GM03348 (cell line): ENCODE results near the gene CSPG4.
"Not testable (repeated sequence)": the region's sequence is repeated elsewhere in the genome, so short reads cannot be mapped to it uniquely, and the experiment has no call there.

Experiments
- DNase-seq: peaks from one replicate; pipeline ENCODE4 v3.0.0; 2012; ENCODE audit warnings: low spot score

Gene CSPG4

DNA sequence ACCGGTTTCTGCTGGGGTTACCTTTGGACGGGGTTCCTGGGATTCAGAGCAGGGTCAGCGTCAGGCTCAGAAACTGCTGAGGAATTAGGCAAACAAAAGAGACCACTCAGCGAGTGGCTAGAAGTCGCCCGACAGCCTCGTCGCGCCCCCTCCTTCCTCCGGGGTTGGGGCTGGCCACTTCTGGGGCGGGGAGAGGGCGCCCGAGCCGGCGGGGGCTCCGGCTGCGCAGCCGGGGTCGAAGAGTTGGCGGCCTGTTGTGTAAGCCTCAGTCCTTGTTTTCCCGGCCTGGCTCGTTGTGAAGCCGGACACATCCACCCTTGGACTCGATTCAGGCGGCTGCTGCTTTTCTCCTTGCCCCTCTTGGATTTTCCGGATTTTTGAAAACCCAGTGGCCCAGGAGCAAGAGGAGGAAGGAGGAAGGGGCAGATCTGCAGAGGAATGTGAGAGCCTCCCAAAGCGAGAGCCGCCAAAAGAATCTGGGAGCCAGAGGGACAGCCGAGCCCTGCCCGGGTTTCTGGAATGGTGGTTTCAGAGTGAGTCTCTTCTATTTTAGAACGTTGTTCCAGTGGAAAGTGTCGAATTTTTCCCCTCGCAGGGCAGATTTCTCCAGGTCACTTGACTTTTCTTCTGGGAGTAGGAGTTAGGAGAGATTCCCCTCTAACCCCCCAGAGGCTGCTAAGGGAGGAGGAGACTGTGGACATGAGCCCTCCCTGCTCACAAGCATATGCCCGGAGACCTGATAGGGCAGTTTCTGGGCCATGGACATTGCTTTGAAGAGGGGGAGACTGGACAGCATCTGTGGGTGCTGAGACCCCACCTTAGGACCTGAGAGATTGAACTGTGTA is 64.3 kb downstream of the CSPG4 start:
- DNase-seq, result peak; percentile 66

DNA sequence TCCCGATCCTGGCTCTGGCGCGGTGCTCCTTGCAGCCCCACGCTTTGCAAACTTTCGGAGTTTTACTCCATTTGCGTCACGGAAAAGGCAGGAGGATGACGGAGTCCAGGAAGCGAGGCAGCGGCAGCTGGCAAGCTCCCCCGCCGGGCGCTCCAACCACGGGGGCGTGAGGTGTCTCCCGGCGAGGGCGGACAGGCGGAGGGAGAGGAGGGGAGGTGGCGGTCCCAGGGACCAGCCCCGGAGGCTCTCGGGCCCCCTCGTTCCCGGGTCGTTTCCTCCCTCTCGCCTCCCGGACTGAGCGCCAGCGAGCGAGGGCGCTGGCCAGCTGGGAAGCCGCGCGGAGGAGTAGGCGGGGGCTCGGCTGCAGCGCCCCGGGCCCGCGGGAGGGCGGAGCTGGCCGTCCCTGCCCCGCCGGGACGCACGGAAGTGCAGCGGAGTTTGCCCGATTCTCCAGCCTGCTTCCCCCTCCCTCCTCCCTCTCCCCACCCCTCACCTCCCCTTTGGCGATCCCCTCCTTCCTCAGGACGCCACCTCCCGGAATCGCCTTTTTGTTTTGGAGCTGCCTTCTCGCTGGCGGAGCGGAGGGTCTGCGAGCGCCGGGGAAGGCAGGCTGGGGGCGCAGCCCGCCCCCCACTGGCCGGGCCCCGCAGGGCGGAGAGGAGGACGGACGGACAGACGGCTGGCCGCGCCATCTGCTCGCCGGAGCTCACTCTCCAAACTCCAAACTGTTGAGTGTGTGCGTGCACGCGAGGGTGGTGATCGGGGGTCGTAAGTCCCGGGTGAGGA is 65.1 kb downstream of the CSPG4 start, which contains the start of gene SNX33:
Gene SNX33, plus strand, starts transcription at position 543 of the 786 bp plus-strand sequence. CDS start 1,191 bp downstream, outside the sequence.
- peak; percentile 92 for DNase-seq

DNA sequence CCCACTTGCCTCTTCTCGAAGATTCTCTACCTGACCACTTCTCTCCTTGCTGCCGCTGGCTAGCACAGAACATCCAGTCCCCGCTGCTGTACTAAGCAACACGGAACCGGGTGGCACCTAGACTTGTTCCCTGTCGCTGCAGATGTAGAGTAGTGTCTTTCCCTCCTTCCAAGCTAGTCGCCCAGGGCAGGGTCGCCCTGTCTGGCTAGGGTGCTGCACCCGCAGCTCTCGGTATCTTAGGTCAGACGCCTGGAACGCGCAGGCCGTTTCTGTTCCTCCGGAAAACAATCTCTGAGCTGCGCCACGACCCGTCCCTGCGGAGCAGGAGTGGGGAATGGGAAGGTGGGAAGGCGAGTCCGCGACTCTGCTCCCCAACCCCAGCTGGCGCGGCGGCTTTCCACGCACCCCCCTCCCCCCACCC is 65.7 kb downstream of the CSPG4 start:
- DNase-seq, result no peak

DNA sequence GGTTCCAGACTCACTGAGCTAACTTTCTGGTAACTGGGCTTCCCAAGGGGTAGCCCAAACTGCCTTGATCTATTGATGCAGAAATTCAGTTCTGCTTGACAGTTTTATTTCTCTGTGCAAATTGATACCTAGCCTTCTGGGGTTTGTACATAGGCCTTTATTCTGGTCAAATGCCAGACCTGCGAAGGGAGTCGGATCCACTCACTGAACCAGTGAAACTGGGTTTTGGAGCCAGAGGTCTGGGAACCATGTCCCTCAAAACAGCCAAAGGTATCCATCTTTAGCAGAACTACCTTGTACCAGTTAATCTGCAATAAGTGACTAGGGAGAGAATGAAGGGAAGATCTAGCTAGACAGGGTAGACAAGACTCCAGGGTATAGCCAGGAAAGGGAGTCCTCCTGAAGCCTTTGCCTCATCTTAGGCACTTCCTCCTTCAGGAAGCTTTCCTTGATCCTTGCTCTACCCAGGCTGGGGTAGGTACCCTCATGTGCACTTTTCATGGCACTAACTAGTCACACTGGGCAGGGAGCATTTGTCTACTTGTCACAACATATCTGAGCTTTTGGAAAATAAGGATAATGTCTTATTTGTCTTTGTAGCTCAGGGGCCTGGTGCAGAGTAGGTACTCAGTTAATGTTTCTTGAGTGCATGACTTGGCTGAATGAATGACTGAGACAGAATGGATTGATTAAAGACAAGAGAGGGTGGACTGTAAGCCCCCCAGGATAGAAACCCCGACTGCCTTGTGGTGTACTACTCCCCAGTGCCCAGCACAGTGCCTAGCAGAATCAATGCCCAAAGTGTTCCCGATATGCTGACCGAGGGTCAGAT is 66.3 kb downstream of the CSPG4 start:
- DNase-seq, result no peak

DNA sequence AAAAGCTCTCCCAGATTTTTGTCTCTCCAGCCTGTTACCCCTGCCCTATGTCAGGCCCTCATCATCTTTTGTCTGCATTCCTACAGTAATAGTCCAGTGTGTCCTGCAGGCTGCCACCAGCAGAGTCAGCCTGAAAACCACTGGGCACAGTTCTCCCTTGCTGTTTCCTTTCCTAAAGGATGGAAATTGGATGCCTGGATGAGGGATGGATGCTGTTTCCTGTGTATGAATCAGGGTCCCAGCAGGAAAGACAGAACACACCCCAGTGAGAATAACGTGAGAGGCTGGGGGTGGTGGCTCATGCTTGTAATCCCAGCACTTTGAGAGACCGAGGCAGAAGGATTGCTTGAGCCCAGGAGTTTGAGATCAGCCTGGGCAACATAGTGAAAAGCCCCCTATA is 68.3 kb downstream of the CSPG4 start:
- DNase-seq, result no peak

DNA sequence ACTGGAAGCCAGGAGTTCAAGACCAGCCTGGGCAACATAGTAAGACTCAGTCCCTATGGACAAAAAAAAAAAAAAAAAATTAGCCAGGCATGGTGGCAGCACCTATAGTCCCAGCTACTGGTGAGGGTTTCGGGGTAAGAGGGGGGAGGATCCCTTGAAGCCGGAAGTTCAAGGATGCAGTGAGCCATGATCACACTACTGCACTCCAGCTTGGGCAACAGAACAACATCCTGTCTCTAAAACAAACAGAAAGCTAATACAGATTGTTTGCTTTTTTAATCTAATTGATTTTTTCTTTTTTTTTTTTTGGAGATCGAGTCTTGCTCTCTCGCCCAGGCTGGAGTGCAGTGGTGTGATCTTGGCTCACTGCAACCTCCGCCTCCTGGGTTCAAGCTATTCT is 71.0 kb downstream of the CSPG4 start:
- DNase-seq, result no peak

DNA sequence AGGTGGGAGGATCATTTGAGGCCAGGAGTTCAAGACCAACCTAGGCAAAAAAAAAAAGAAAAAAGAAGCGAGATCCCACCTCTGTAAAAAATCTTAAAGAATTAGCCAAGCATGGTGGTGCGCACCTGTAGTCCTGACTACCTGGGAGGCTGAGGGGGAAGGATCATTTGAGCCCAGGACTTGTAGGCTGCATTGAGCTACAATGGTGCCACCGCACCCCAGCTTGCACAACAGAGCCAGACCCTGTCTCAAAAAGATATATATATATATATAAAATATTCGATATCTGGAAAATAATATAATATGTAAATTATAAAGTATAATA is 71.5 kb downstream of the CSPG4 start:
- no peak for DNase-seq

DNA sequence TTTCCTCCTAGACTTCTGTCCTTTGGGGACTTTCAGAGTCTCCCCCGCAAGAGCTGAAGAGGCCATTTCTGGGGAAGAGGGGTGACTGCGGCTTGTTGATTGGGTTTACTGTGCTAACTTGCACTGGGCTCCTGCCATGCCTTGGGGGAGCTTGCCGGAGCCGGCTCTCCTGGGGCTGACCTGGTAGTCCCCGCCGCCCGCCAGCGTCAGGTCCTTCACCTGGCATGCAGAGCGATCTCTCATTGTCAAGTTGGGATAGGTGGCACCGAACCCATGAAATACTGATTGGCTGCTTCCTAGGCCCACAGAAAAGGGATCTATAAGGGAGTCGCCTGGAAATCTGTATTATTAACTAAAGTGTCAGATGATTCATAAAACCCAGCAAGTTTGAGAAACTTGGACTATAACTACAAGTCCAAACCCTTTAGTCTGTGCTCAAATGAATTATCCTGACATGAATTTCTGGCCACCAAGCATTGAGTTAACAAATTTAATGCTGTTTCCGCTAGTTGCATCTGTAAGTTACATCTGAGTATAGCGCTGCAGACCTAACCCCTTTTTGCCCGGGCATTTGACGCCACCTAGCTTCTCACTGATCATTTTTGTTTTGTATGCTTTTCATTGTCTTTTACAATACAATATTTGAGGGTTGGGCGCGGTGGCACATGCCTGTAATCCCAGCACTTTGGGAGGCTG is 72.0 kb downstream of the CSPG4 start:
- DNase-seq, result no peak

DNA sequence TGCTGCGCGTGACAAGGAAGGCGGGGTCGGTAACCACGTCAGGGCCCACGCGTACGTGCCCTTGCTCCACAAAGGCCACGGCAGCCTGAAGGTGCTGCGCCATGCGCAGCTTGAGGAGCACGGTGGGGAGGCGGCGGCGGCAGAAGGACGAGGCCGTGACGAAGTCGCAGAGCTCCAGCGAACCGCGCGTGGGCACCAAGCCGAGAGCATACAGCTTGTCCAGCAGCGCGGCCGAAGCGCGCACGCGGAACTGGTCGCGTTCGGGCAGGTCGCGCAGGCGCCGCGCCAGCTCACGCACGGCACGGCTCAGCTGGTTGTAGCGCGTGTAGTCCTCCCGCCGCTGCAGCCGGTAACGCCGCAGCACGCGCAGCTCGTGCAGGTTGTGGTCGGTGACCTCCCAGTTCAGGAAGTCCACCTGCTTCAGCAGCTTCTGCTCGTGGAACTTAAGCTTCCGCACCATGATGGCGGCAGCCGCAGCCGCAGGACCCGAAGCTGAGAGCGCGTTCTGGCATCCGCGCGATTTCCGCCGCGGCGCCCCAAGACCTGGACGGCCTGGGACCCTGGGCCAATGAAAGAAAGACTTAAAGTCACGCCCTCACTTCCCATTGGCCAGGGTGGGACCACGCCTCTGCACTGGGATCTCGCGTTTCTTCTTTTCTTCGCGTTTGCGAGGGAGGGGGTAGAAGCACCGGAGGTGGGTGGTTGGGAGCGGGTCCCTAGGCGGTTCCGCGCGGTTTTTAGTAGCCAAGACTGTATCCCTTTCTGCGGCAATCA is 72.8 kb downstream of the CSPG4 start, which contains the start of gene IMP3:
Gene IMP3, minus strand, starts transcription at position 516 of the 774 bp plus-strand sequence. Its CDS starts 56 bp downstream, at position 460.
- DNase-seq, result peak; percentile 97

DNA sequence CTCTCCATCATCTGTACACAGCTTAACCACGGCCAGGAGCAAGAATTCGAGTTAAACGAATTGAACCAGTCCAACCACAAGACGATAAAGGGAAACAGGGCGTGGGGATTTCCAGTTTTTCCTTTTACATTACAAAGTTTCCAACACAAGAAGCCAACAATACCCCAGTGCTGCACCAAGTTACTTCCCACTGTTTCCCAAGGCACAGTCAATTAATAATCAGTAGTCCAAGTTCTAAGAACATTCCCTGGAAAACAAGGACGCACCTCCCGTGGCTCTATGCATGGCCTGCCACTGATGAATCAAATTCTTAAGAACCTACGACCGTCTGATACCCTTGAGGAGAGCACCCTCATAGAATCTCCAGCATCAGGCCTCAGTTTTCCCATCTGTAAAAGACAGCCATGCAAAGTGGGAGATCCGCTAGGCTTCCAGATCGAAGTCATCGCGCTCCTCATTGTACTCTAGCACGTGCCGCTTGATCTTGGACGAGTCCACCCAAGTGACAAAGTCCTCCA is 73.4 kb downstream of the CSPG4 start:
- no peak for DNase-seq

DNA sequence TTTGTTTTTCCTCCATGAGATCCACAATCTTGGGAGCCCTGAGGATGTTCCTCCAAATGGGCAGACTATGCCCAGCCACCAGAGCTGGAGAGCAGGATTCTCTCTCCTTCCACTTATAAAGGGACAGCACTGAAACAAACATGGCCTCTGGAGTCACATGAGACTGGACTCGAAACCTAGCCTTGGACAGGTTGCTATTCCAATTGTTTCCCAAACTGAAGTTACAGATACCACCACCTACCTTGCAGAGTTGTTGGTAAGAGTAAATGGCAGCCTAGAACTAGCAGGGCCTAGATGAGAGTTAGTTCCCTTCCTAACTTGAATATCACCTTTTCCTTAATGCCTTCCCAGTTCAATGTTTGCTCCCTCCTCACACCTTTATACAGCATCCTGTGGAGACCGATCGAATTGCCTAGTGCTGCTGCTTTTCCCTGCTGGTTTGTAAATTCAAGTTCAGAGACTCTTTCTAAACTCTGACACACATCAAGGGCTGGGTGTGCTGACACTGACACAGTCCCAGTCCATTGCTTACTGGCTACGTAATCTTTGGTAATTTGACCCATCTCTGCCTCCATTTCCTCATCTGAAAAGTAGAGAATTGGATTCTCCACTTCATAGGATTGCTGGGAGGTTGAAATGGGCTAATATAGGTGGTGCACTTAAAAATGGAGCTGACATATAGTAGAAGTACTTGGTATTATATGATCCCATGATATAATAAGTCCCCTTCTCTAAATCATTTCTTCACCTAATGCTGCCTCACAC is 75.2 kb downstream of the CSPG4 start:
- DNase-seq, result no peak

DNA sequence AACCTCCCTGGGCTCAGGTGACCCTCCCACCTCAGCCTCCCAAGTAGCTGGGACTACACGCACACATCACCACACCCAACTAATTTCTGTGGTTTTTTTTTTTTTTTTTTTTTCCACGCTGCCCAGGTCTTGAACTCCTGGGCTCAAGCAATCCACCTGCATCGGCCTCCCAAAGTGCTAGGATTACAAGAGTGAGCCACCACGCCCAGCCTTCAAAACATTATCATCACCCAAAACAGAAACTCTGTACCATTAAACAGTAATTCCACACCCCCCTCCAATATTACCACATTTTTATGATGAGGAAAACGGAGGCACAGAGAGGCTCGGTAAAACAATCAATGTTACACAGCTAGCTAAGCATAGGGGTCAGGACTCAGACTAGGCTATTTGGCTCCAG is 76.6 kb downstream of the CSPG4 start:
- DNase-seq, result no peak

DNA sequence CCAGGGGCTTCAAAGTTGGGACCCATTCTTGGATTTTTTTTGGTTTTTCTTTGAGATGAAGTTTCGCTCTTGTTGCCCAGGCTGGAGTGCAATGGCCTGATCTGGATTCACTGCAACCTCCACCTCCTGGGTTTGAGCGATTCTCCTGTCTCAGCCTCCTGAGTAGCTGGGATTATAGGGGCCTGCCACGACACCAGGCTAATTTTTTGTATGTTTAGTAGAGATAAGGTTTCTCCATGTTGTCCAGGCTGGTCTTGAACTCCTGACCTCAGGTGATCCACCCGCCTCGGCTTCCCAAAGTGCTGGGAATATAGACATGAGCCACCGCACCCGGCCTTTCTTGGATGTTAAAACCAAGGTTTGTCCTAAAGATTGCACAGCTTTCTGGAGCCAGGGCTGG is 78.7 kb downstream of the CSPG4 start:
- DNase-seq, result not testable (repeated sequence)

DNA sequence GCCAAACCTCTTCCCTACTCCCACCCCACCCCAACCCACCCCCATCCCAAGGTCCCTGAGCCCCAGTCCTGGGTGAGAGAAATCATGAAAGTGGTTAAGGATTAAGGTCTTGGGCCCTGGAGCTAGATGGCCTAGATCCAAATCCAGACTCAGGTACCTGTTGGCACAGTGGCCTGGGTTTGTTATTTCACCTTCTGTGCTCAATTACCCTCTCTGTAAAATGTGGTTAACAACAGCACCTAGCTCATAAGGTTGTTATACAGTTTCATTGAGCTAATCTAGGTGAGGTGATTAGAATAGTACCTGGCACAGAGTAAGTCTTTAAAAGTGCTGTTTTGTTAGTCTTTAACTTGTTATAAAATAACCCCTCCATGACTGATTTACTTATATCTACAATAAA is 80.7 kb downstream of the CSPG4 start:
- no peak for DNase-seq

DNA sequence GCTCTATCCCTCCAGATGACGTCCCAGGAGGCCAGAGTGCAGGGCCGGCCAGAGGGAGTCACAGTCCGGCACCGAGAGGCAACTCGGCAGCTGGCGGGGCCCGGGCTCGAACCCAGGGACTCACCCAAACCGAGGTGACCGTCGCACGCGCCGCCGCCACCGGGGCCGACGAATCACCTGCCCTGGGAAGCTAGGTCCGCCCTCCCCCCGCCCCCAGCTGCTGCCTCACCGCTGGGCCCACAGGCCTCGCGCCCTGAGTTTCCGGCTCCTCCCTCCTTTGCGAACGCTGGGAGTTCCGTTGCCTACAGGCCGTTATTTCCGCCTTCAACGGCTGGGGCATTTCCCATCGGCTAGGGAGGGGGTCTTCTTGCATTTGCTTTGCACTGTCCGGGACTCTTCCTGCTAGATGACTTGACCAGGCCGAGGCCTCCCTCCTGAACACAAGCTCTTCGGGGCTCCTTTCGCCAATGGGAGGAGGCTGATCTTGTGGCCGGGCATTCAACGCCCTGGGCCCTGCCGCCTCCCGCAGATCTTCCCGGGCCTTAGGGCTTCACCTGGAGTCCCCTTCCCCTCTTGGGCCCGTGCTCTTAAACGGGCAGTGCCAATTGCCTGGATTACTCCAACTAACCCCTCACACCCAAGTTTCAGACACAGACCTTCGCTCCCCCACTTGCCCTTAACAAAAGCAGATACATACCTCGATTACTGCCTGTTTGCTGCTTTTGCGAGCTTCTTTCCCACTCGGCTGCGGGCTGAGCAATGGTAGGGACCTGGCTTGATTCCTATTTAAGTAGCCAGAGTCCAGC is 86.9 kb downstream of the CSPG4 start, which contains the start of gene SNUPN:
Gene SNUPN, minus strand, starts transcription at position 184 of the 806 bp plus-strand sequence. CDS start 4,674 bp downstream, outside the sequence.
- peak; percentile 96 for DNase-seq
